Subcutaneous abdominal adipose tissue (tissue), 5 donors: ENCODE data around the gene ZCWPW1.

Source experiments
- H3K27ac ChIP-seq: one replicate; pipeline ENCODE4 v1.7.0; 2013; ENCODE audit warnings: low read depth, mild to moderate bottlenecking, inconsistent platforms, low read length, moderate library complexity
- H3K27me3 ChIP-seq, 5 donors: one replicate each; pipeline ENCODE4 v1.7.0; 2013; ENCODE audit warnings: low read length in 5 of 5, inconsistent platforms in 1 of 5; ENCODE audit not compliant: control insufficient read depth in 5 of 5, insufficient read depth in 4 of 5
- H3K36me3 ChIP-seq, 5 donors: one replicate each; pipeline ENCODE4 v1.7.0; 2013; ENCODE audit warnings: low read length in 5 of 5; ENCODE audit not compliant: control insufficient read depth in 5 of 5, insufficient read depth in 5 of 5
- H3K4me1 ChIP-seq, 5 donors: one replicate each; pipeline ENCODE4 v1.7.0; 2013; ENCODE audit warnings: low read length in 5 of 5, mild to moderate bottlenecking in 3 of 5, moderate library complexity in 1 of 5; ENCODE audit not compliant: control insufficient read depth in 5 of 5, insufficient read depth in 5 of 5
- H3K4me3 ChIP-seq, 5 donors: one replicate each; pipeline ENCODE4 v1.7.0; 2013; ENCODE audit warnings: low read length in 5 of 5, low read depth in 1 of 5
- H3K9ac ChIP-seq, 5 donors: one replicate each; pipeline ENCODE4 v1.7.0; 2013; ENCODE audit warnings: low read length in 5 of 5, mild to moderate bottlenecking in 4 of 5, moderate library complexity in 3 of 5
- H3K9me3 ChIP-seq, 5 donors: one replicate each; pipeline ENCODE4 v1.7.0; 2013; ENCODE audit warnings: low read length in 5 of 5; ENCODE audit not compliant: control insufficient read depth in 5 of 5
- donor health status: healthy.
- donor health status: healthy.
- donor health status: healthy.
- donor health status: healthy.
- donor health status: healthy.

The ZCWPW1 gene

GRCh38 chr7:100423315-100423714, 5.2 kb downstream of the ZCWPW1 start:
- H3K4me3 ChIP-seq = no peak overlapping the region
- H3K36me3 ChIP-seq = peaks cover 0 to 6% (median 0%) of the 10 kb centered on the region in 5 donors
- H3K27ac ChIP-seq = no peak overlapping the region
- H3K4me1 ChIP-seq = peaks cover 2 to 20% (median 9%) of the 10 kb centered on the region in 5 donors
- no peaks in the 10 kb centered on the region for H3K9me3 ChIP-seq
- H3K27me3 ChIP-seq = no peaks in the 10 kb centered on the region
- no peak overlapping the region for H3K9ac ChIP-seq

GRCh38 chr7:100419660-100420226, 8.8 kb downstream of the ZCWPW1 start:
- H3K9ac ChIP-seq = peak overlapping the region in 2 of 5 donors; percentile 30 to 47

DNA sequence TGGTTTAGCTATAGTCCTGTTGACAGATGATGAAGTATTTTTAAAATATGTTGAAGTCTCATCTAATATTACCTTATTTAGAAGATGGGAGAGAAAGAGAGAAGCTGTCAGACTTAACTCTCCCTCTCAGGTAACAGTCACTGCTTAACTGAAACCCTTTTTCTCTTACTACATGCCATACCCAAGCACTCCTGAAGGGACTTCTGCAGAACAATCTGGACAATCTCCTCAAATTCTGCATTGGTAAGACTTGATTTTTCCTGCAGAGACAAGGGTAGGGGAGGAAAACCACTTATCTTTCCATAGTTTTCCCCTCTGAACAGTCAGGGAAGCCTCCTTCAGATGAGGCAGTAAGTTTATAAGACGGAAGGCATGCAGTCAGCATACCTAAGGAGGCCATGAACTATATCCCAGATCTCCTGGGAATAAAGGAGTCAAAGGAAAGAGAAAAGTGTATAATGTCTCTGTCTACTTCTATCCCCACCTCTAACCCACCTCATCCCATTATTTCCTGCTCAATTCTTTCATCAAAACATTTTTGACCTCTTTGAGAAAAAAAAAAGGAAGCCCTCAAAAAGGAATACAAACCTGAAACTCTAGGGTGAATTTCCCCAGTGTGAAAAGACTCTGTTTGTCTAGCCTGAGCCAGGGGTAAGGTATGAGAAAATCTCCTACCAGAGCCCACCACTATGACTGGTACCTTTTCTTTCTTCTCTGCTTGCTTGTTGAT, 9.4 kb downstream of the ZCWPW1 start:
- no peak overlapping the region for H3K27ac ChIP-seq
- no peaks in the 10 kb centered on the region for H3K27me3 ChIP-seq
- H3K4me3 ChIP-seq = no peak overlapping the region

More at GRCh38 chr7:100419660-100420226, 8.8 kb downstream of the ZCWPW1 start:
- Histone ChIP-seq H3K27ac (no peak overlapping the region), H3K36me3 (peaks cover 0 to 6% (median 0%) of the 10 kb centered on the region in 5 donors), H3K4me1 (peaks cover 0 to 13% (median 2%) of the 10 kb centered on the region in 5 donors), H3K9me3 (no peaks in the 10 kb centered on the region), H3K4me3 (no peak overlapping the region), H3K27me3 (no peaks in the 10 kb centered on the region)

DNA sequence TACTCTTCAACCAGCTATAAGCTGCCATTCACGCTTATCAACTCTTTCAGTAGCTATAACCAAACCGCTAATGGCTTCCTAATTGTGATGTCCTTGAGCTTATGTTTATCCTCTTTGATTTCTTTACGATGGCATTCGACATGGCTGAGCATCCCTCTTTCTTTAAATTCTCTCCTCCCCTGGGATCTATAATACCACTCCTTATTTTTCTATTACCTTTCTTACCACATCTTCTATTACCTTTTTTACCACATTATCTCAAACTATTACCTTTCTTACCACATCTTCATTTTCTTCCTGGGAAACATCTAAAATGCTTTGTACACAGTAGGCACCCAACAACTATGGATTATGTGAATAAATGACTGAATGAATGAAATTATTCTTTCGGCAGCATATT, 13.1 kb downstream of the ZCWPW1 start:
- Histone ChIP-seq H3K4me3 (no peak overlapping the region), H3K9ac (no peak overlapping the region), H3K27me3 (no peaks in the 10 kb centered on the region), H3K36me3 (no peaks in the 10 kb centered on the region), H3K4me1 (peaks cover 0 to 13% (median 2%) of the 10 kb centered on the region in 5 donors), H3K9me3 (no peaks in the 10 kb centered on the region), H3K27ac (no peak overlapping the region)

More for the DNA sequence above, 9.4 kb downstream of the ZCWPW1 start:
- Histone ChIP-seq H3K9ac (peak overlapping the region in 2 of 5 donors; percentile 30 to 47), H3K4me1 (peaks cover 0 to 13% (median 2%) of the 10 kb centered on the region in 5 donors), H3K36me3 (peaks cover 0 to 6% (median 0%) of the 10 kb centered on the region in 5 donors), H3K9me3 (no peaks in the 10 kb centered on the region)

DNA sequence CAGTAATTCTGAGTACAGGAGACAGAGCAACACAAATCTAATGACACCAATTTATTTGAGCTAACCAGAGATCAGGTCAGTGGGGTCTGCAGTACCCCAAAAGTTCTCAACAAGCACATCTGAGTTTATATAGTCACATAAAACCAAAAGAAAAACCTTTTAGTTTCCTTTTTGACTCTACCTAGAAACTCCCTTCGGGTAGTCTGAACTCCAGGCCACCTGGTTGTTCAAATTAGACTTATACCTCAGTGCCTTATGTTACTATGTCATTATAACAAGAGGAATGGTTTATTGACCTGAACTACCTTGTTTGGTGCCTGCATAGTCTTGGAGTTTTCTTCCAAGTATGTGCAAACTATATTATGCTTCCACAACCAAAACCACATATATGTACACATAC, 14.6 kb downstream of the ZCWPW1 start:
- H3K4me3 ChIP-seq = no peak overlapping the region
- no peaks in the 10 kb centered on the region for H3K9me3 ChIP-seq

GRCh38 chr7:100413346-100413745, 15.2 kb downstream of the ZCWPW1 start:
- no peaks in the 10 kb centered on the region for H3K36me3 ChIP-seq
- H3K27me3 ChIP-seq = no peaks in the 10 kb centered on the region
- H3K4me1 ChIP-seq = no peaks in the 10 kb centered on the region
- H3K4me3 ChIP-seq = no peak overlapping the region
- no peak overlapping the region for H3K9ac ChIP-seq
- H3K9me3 ChIP-seq = no peaks in the 10 kb centered on the region
- H3K27ac ChIP-seq = no peak overlapping the region

More for the DNA sequence above, 14.6 kb downstream of the ZCWPW1 start:
- Histone ChIP-seq H3K4me1 (peaks cover 0 to under 1% (median 0%) of the 10 kb centered on the region in 5 donors), H3K27ac (no peak overlapping the region), H3K27me3 (no peaks in the 10 kb centered on the region), H3K9ac (no peak overlapping the region), H3K36me3 (no peaks in the 10 kb centered on the region)

GRCh38 chr7:100411101-100411500, 17.4 kb downstream of the ZCWPW1 start:
- H3K4me1 ChIP-seq = peaks cover 0 to 4% (median 0%) of the 10 kb centered on the region in 5 donors
- H3K9ac ChIP-seq = no peak overlapping the region
- no peak overlapping the region for H3K27ac ChIP-seq
- H3K4me3 ChIP-seq = no peak overlapping the region
- no peaks in the 10 kb centered on the region for H3K36me3 ChIP-seq
- H3K9me3 ChIP-seq = no peaks in the 10 kb centered on the region
- H3K27me3 ChIP-seq = no peaks in the 10 kb centered on the region

DNA sequence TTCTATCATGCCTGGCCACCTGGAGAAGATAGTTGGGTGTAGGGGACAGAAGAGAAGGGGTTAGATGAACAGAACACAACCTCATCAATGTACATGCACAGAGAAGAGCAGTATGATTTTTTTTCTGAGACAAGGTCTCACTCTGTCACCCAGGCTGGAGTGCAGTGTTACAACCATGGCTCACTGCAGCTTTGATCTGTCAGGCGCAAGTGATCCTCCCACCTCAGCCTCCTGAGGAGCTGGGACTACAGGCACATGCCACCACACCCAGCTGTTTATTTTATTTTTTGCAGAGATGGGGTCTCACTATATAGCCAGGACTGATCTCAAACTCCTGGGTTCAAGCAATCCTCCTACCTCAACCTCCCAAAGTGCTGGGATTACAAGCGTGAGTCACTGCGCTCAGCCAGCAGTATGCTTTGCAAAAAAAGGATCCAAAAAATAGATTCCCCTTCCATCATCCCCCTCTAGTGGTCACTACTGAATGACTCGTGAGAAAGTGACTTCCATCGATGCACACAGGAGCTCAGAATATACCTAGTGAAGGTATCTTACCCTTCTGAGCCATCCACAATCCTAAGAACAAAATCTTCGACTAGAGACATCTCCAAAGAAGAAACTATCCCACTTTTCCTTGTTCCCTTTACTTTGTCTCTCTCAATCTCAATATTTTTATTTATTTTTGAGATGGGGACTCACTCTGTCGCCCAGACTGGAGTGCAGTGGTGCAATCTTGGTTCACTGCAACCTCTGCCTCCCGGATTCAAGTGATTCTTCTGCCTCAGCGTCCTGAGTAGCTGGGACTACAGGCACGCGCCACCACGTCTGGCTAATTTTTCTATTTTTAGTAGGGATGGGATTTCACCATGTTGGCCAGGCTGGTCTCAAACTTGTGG, 21.0 kb downstream of the ZCWPW1 start:
- H3K27ac ChIP-seq = no peak overlapping the region
- H3K27me3 ChIP-seq = no peaks in the 10 kb centered on the region
- H3K9me3 ChIP-seq = no peaks in the 10 kb centered on the region
- peak overlapping the region in 1 of 5 donors; percentile 2 for H3K9ac ChIP-seq
- peaks cover 0 to 4% (median 0%) of the 10 kb centered on the region in 5 donors for H3K4me1 ChIP-seq
- H3K36me3 ChIP-seq = peaks cover 0 to 3% (median 0%) of the 10 kb centered on the region in 5 donors
- H3K4me3 ChIP-seq = no peak overlapping the region

DNA sequence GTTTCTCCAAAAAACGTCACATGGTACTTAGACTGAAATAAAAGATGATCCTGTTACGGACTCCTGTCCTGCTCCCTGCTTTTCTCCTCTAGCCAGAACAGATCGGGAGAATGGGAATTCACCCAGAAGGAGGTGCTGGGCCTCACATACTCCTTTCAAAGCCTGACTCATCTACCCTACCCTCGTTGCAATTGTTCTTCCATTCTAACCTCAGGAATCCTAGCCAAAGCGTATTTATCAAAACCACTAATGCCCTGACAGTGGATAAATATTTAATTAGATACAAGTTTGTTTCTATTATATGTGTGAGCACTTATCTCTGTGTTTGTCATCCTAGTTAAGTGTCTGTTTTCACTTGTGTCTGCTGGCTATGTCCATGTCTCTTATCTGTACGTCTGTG, 21.7 kb downstream of the ZCWPW1 start:
- Histone ChIP-seq H3K36me3 (peaks cover 0 to 5% (median 0%) of the 10 kb centered on the region in 5 donors), H3K9ac (no peak overlapping the region), H3K4me3 (no peak overlapping the region), H3K27me3 (no peaks in the 10 kb centered on the region), H3K4me1 (peaks cover 0 to 4% (median 0%) of the 10 kb centered on the region in 5 donors), H3K27ac (no peak overlapping the region), H3K9me3 (no peaks in the 10 kb centered on the region)
